ENCODE data around the gene RBM10. TPM values are rescaled to one million over a fixed set of nuclear protein-coding genes. Genes with fewer than 3 reads are reported as not detected.

Gene RBM10
- total and polyA plus RNA-seq, 3 donors from 2014 or later = 20.4 to 41.3 (median 28.5) TPM

GRCh38 chrX:47233333-47234113 is 88.5 kb downstream of the RBM10 start:
- WGBS, 2 donors = 1% methylated on average over 18 to 50 of the region's 51 CpGs
- H3K4me3 ChIP-seq = peak overlapping the region; percentile 63 to 78
- H3K36me3 ChIP-seq (ENCODE audit: low read depth, missing control alignments) = no peaks in the 10 kb centered on the region
- intact Hi-C loops (cut with DNase I; ENCODE audit: low total_unique reads) = no loop called here
- DNase-seq = peak; percentile 97
- H3K27ac ChIP-seq = peak overlapping the region; percentile 97 to 99
- no peak for TF ChIP-seq POLR2A (IDR thresholded peaks at IDR 0.05)
- TF ChIP-seq CTCF (IDR thresholded peaks at IDR 0.05) = no peak
- H3K27me3 ChIP-seq = no peaks in the 10 kb centered on the region
- H3K4me1 ChIP-seq = peaks cover 3% of the 10 kb centered on the region
- H3K9me3 ChIP-seq = no peaks in the 10 kb centered on the region

GRCh38 chrX:47234583-47234982 is 89.6 kb downstream of the RBM10 start:
- intact Hi-C loops (cut with DNase I; ENCODE audit: low total_unique reads) = no loop called here
- WGBS, 2 donors = 34 to 39% methylated on average over 3 of the region's 3 CpGs

GRCh38 chrX:47235691-47236103 is 90.7 kb downstream of the RBM10 start:
- H3K4me3 ChIP-seq = no peak overlapping the region
- DNase-seq = no peak
- H3K27ac ChIP-seq = peak overlapping the region; percentile 39 to 97
- TF ChIP-seq CTCF (IDR thresholded peaks at IDR 0.05) (no peak), POLR2A (IDR thresholded peaks at IDR 0.05) (no peak)
- peaks cover 3% of the 10 kb centered on the region for H3K4me1 ChIP-seq
- H3K9me3 ChIP-seq = no peaks in the 10 kb centered on the region
- no peaks in the 10 kb centered on the region for H3K27me3 ChIP-seq
- intact Hi-C loops (cut with DNase I; ENCODE audit: low total_unique reads) = no loop called here
- 51 to 59% methylated on average over 4 of the region's 4 CpGs for WGBS, 2 donors
- no peaks in the 10 kb centered on the region for H3K36me3 ChIP-seq (ENCODE audit: low read depth, missing control alignments)

More at GRCh38 chrX:47234583-47234982, 89.6 kb downstream of the RBM10 start:
- no peak for DNase-seq
- H3K4me3 ChIP-seq = peak overlapping the region; percentile 63 to 78
- no peak for TF ChIP-seq POLR2A (IDR thresholded peaks at IDR 0.05)
- TF ChIP-seq CTCF (IDR thresholded peaks at IDR 0.05) = no peak
- H3K27me3 ChIP-seq = no peaks in the 10 kb centered on the region
- peaks cover 3% of the 10 kb centered on the region for H3K4me1 ChIP-seq
- no peaks in the 10 kb centered on the region for H3K36me3 ChIP-seq (ENCODE audit: low read depth, missing control alignments)
- H3K9me3 ChIP-seq = no peaks in the 10 kb centered on the region
- peak overlapping the region; percentile 24 to 97 for H3K27ac ChIP-seq

Small RNA genes within 50 kb of the gene (small RNA-seq; reads per million reads assigned to genes)
- gene RNU12-2P = 0 reads per million in 2 donors

Other genes starting within 250 kb of the RBM10 start
- gene JADE3, start 232.8 kb upstream of the RBM10 start, total RNA-seq = 10 to 100 TPM; 22.9 to 33.1 TPM
- gene JADE3, start 232.8 kb upstream of the RBM10 start, polyA plus RNA-seq (ENCODE audit: insufficient read depth, low read depth, low replicate concordance) = 23.0 TPM
- 10 to 100 TPM in 1 of 2 donors, 1 to 10 TPM in 1; 8.1 to 10.6 TPM for gene RGN, start 66.8 kb upstream of the RBM10 start, total RNA-seq
- gene RGN, start 66.8 kb upstream of the RBM10 start, polyA plus RNA-seq (ENCODE audit: insufficient read depth, low read depth, low replicate concordance) = 6.5 TPM
- 10 to 100 TPM; 68.0 to 77.4 TPM for gene NDUFB11, start 519 bp upstream of the RBM10 start, total RNA-seq
- gene NDUFB11, start 519 bp upstream of the RBM10 start, polyA plus RNA-seq (ENCODE audit: insufficient read depth, low read depth, low replicate concordance) = 41.3 TPM
- gene UBA1, start 48.6 kb downstream of the RBM10 start, total RNA-seq = 100 to 1,000 TPM; 243 to 338 TPM
- 207 TPM for gene UBA1, start 48.6 kb downstream of the RBM10 start, polyA plus RNA-seq (ENCODE audit: insufficient read depth, low read depth, low replicate concordance)
- 100 to 1,000 TPM; 195 to 245 TPM for gene CDK16, start 73.5 kb downstream of the RBM10 start, total RNA-seq
- gene CDK16, start 73.5 kb downstream of the RBM10 start, polyA plus RNA-seq (ENCODE audit: insufficient read depth, low read depth, low replicate concordance) = 122 TPM
- gene USP11, start 87.8 kb downstream of the RBM10 start, total RNA-seq = 100 to 1,000 TPM; 128 to 185 TPM
- gene USP11, start 87.8 kb downstream of the RBM10 start, polyA plus RNA-seq (ENCODE audit: insufficient read depth, low read depth, low replicate concordance) = 113 TPM
- under 1 TPM; 0.63 to 0.68 TPM for gene ZNF157, start 225.4 kb downstream of the RBM10 start, total RNA-seq
- 0.51 TPM for gene ZNF157, start 225.4 kb downstream of the RBM10 start, polyA plus RNA-seq (ENCODE audit: insufficient read depth, low read depth, low replicate concordance)

Data from testis (tissue), 3 donors.